HG03060 (cell line): Measurements from ENCODE around the gene LMO2.
"Not testable (repeated sequence)": the region's sequence is repeated elsewhere in the genome, so short reads cannot be mapped to it uniquely, and the experiment has no call there.

ENCODE experiments used
- ATAC-seq: cut with Tn5 transposase; IDR thresholded peaks from one replicate; pipeline ENCODE4 v1.9.1; 2021; ENCODE audit warnings: low read depth, moderate number of reproducible peaks; ENCODE audit not compliant: unreplicated experiment

The LMO2 gene

GRCh38 chr11:33866936-33867335 lies 24.9 kb downstream of the LMO2 start:
- ATAC-seq: no peak

DNA sequence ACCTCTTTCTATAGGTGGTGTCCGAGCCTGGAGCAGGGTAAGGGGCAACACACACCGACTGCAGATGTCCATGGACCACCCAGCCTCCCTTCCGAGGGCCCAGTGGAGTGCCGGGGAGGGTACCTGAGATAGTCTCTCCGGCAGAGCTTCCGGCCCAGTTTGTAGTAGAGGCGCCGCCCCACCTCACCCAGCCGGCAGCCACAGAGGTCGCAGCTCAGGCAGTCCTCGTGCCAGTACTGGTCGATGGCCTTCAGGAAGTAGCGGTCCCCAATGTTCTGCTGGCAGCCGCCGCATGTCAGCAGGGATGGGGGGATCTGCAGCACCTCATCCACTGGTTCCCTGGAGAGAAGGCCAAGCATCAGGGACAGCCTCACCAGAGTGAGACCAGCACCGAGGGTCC lies 27.4 kb downstream of the LMO2 start:
- ATAC-seq: no peak

- no peak for ATAC-seq
These were observed 28.3 kb downstream of the LMO2 start for GRCh38 chr11:33863418-33864172.

DNA sequence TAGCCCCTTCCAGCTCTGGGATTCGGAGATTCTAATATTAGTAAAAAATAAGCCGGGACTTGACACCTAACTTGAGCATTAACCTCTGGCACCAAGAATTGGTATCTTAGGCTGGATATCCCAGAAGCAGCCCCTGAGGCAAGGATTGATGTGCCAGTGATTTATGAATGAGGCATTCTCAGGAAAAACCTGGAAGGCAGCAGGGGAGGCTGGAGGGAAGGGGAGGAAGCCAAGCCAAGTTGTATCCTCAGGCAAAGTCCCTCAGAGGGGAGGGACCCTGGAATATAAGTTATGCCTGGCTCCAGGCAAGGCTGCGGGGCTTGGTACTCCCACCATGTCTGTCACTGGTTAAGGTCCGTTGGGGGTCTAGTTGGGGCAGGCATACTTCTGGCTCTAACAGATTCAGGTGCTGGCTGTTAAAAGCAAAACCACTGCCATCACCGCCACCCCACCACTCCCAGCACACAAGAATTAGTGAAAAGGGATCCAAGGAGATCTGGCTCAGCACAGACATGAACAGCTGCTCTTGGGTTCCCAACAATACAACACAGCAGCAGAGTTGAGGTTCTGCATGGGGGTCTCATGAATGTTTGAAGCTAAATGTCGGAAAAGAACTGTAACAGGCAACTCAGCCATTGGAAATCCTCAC lies 29.8 kb downstream of the LMO2 start:
- ATAC-seq: no peak

DNA sequence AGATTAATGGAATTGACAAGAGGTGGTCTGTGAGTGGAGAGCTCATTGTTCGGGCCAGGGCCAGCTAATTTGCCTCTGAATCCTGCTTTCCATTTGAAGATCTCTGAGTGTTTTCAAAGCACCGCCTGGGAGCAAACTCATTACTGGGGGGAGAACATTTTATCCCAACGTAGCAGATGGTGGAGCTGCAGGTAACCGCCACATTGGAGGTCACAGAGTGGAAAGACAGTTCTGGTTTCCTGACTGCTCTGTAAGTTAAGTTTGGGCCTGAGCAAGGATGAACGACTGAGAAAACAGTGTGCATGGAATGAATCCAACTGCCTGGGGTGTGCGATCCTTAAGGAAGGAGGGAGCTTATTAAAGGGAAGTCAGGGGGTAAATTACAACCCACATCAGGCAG lies 30.5 kb downstream of the LMO2 start:
- ATAC-seq: no peak

DNA sequence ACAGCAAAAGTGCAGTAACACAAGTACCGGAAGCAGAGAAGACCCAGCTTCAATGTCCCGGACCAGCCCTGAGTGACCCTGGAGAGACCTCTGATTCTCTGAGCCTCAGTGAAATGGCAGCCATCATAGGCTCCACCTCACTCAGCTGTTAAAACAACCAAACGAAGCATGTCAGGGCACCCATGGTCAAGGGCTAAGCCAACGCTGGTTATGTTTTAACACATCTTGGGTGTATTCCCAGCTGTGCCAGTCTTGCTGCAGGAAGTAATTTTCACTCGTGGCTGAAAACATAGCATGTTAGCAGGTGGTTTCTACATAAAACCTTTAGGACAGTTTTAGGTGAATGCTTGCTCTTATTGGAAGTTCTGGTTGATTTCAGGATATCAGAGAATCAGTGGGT lies 30.9 kb downstream of the LMO2 start:
- ATAC-seq: no peak

DNA sequence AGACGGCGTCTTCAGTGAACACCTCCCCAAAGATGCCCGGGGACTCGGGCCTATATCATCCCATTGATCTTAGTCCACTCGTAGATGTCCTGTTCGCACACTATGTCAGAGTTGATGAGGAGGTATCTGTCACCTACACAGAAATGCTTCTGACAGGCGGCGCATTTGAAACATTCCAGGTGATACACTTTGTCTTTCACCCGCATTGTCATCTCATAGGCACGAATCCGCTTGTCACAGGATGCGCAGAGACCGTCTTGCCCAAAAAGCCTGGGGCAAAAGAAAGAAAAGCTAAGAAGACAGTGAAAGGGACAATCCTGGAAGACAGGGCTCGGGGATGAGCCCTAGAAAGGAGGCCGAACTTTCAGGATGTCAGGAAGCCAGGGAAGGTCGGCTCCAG lies 32.6 kb downstream of the LMO2 start:
- no peak for ATAC-seq

- peak; percentile 55 for ATAC-seq
These were observed 33.9 kb downstream of the LMO2 start for GRCh38 chr11:33857933-33858371.

DNA sequence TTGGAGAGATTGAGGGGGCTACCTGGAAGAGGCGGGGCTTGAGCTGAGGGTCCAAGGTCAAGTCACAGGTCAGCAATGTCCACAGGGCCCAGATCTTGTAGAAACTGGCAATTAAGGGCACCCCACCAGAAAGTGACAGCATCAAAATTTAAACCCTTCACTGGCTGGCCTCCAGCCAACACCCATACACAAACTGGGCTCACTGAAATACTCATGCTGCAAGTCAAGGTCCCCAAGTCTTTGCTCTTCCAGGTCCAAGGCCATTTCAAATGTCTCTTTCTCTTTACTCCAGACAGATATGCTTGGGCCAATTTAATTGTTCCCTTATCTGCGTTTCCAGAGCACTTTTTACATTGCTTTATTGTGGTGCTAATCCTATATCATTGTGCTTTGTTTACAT lies 36.4 kb downstream of the LMO2 start:
- no peak for ATAC-seq

DNA sequence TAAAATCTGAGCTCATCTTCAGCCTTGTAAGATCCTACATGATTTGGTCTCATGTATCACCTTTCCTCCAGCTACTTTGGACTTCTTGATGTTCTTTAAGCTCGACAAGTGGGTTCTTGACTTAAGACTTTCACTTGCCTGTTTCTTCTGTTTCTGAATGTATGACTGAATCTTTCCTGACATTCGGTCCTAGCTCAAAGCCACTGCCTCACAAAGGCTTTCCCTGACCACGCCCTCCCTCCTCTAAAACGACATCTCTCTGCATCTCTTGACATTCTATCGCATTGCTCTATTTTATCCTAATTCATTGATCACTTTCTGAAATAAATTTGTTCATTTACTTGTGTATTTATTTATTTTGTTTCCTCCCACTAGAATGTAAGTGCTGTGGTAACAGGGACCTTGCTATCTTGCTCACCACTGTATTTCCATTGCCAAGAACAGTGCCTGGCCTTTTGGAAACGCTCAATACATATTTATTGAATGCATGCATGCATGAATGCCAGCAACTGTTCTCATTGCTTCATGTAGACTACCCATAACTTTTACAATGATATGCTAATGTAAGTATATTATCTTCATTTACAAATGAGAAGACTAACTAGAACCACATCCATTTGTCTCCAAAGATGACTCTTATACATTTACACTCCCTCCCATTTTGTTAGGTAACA lies 43.0 kb downstream of the LMO2 start:
- ATAC-seq: no peak

DNA sequence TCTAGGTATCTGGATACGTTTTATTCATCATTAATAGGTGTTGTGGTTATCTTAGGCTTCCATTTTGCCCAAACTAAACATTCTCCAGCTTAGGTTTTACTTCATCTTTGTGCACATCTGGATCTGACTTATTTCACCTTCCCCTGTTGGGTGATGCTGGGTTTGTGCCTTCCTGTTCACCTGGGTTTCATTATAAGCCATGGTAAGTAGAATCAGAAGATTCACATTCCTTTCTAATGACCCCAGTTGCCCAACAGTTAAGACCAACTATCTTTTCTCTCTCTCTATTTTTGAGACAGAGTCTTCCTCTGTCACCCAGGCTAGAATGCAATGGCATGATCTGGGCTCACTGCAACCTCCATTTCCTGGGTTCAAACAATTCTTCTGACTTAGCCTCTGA lies 44.6 kb downstream of the LMO2 start:
- no peak for ATAC-seq

GRCh38 chr11:33844236-33844635 lies 47.6 kb downstream of the LMO2 start:
- ATAC-seq: no peak

GRCh38 chr11:33843018-33843417 lies 48.9 kb downstream of the LMO2 start:
- ATAC-seq: no peak

DNA sequence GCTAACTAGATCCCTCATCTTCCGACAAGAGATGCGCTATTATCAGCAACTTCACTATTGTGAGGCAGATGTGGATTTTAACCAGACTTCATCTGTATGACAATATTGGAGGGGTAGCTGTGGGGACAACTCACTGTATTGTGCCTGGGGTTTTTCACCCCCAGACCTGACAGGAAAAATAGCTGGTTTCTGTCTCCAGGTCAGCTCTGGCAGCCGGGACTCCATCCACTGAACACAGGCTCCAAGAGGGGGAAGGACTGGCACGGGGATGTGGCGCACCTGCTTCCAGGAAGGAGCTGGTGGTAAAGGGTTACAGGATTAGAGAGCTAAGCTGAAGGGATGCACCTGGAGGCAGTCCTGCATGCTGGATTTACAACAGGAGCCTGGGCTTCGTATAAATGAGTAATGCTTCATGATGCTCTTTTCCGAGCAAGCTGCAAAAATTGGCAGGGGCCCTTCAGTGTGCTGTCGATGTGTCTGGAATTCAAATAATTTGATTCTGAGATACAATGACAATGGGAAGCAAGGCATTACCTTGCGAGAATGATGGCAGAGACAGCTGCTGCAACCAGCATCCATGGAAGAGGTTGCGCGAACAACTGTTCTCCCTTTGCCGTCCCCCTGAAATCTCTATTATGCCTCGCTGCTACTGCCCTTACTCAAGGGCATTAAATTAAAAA lies 49.5 kb downstream of the LMO2 start:
- ATAC-seq: no peak

- ATAC-seq: not testable (repeated sequence)
These were observed 53.6 kb downstream of the LMO2 start for GRCh38 chr11:33838234-33838633.

- ATAC-seq: not testable (repeated sequence)
These were observed 54.5 kb downstream of the LMO2 start for GRCh38 chr11:33837334-33837733.

- no peak for ATAC-seq
These were observed 56.6 kb downstream of the LMO2 start for GRCh38 chr11:33835143-33835878.

- no peak for ATAC-seq
These were observed 59.2 kb downstream of the LMO2 start for GRCh38 chr11:33832676-33833075.

- no peak for ATAC-seq
These were observed 60.8 kb downstream of the LMO2 start for GRCh38 chr11:33830903-33831648.
